ENCODE data around the gene ABHD10.

The ABHD10 gene

GRCh38 chr3:111967068-111967467 is 11.8 kb upstream of the ABHD10 start:
- no peak for DNase-seq

DNA sequence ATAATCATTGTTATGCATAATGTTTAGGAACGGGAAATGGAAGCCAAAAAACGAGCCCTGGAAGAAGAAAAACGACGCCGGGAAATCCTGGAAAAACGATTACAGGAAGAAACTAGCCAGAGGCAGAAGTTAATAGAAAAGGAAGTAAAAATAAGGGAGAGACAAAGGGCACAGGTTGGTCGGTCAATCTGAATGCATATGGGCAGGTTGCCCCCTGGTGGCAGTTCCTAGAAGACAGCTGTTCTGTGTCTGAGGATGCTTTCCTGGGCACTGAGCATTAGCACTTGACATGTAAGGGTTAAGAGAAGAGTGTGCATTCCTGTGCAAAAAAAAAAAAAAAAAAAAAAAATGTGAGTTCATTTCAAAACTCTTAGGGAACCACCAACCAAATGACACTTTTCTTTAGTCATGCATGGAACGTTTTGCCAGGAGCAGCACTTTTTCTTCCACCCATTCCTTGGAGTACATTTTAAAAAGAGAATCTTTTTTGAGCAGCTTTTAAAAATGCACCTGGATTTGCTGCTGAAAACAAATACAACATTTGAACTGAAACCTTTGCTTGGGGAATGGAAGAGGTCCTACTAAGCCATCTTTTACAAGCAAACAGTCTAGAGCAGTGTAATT is 11.1 kb upstream of the ABHD10 start:
- DNase-seq: peak; percentile 74 to 79

GRCh38 chr3:111968319-111969054 is 10.3 kb upstream of the ABHD10 start:
- DNase-seq: no peak

DNA sequence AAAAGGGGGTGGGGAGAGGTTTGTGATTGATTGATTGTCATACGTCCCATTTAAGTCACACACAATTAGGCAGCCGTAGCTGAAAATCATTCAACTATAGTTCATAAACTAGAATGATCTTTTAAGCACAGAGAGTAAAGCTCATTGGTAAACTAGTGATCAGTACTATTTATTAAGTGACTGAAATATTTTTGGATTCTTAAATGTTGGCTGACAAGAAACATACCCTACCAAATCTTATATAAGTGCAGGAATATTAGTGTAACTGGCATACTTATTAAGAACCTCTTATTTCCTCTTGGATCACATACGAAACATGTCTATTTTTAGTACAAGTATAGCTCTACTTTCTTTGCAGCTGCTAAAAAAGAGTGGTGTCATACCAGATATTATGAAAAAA is 8.4 kb upstream of the ABHD10 start:
- no peak for DNase-seq

DNA sequence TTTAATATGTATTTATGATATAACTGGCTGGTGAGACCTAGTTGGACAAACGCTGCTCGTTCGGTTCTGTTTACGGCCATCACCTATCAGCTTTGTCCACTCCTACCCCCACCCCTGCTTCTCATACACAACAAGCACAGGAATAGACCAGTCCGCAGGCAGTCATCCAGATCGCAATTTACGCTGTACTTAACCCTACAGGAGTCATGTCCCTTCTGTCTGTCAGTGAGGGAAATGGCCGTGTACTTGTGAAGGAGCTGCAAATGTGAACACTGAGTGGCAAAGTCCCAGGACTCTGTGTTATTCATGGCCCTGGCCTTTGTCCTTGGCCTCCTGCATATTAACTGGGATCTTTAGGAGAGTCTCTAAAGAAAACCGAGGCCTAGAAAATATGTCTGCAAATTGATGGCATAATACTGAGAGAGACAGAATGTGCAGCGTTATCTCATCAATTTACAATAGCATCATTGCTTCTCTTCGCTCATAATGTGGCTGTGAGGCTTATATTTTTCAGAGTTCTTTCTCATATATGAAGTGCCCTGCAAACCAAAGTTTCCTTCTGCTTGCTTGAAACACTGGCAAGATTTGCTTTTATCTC is 7.2 kb upstream of the ABHD10 start:
- no peak for DNase-seq

DNA sequence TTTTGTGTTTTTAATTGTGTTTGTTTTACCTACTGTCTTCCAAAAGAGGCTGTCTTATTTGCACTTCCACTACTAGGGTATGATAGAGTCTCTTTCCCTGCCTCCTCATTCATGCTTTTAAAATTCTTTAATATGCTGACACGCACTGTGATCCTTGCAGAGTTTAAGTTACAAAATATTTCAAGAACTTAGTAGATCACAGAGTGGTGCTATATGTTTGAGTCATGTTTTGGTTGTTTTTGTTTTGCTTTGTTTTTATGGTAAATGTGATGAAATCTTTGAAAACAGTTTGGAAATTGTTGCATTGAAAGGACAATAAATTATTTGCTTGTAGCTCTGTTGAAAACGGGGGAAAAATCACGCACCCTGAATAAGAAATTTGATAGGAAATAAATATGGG is 5.9 kb upstream of the ABHD10 start:
- no peak for DNase-seq

DNA sequence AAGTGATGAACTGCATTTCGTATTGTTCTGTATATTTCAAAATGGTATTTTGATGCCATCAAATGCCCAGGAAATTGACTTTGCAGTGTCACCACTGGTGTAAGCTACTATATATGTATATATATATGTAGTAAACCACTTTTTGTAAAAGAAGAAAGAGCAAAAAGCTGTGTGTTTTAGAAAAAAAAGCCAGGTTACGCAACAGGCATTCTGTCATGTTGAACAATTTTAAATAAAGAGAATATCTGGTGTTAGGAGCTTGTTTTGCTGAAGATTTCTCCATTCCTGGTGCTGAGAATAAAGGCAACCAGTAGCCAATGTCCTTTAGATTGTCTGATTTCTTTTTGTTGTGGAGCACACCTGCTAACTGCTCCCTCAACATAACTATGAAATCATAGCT is 3.7 kb upstream of the ABHD10 start:
- no peak for DNase-seq

DNA sequence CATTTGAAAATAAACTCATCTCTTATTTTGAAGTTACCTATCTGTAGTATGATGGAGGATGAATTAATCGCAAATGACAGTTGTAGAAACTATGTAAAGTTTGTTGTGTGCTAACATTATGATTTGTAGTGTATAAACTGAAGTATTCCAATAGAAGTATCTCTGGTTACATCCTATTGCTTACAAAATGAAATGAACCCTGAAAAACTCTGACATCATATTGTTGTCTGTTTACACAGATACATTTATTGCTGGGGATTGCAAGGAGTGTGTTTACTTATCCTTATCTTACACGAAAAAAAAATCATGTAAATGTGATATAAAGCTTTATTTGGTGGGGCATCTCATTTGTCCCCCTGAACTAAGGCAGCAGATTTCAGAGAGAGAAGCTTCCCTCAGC is 2.6 kb upstream of the ABHD10 start:
- DNase-seq: no peak

DNA sequence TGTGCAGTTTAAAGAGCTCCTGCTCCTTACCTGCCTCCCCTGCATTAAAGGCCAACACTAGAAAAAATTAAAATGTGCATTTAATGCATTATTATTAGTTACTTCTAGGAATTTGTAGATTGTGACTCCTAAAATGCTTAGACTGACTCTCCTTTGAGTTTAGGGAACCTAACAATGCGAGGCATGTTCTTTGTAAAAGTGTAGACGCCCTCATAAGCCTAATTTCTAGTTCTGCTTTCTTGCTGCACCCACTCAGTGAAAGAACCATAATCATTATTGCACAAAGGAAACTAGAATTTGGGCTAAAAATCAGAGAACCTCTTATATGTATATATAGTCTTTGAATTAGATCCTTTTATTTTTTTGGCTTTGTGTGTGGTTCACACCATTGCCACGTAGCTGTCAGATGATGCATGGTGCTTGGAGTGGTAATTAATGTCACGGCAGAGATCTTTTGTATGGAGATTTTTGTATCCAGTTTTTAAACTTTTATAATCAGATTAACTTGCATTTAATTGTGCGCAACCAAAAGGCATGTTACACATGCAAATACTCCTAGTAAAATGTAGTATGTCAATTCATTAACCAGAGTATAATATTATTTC is 710 bp downstream of the ABHD10 start:
- no peak for DNase-seq

- DNase-seq: peak; percentile 59 to 64
These were observed 2.1 kb downstream of the ABHD10 start for GRCh38 chr3:111980716-111981456.

DNA sequence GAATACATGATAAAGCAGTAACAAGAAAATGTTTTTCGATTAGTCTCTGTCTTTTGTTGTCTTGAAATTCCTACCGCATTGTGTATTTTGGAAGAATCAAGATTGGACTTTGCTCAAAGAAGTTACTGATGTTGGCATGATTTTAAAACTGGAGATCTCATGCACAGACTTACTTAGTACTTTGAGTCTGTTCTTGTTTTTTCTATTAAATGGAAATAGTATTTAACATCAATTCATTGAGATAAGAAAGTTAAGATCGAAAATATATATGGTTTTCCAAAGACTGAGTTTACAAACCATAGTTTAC is 2.6 kb downstream of the ABHD10 start:
- DNase-seq: no peak

DNA sequence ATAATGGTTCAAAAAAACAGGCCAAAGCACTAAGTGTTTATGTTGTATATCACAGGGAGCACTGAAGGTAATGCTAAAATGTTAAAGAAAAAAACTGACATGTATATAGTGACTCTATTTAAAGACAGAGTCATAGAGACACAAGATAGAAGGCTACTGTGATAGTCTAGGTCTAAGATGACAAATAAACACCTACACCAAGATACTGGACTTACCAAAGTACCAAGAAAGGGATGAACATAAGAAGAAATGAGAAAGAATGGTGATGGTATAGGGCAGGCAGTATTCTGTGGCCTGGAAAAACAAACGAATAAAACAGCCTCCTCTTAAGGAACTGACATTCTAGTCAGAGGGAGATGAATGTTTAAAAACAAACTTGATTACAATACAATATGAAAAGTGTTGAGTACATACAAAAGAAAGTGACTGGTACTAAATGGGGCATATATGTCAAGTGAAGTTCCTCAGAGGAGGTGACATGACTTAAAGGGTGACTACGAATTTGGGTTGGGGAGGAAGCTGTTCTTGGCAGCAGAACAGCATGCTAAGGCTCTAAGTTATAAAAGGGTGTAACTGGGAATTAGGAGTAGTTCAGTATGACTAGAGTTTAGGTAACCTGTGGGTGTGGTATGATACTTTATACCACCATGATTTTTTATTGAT is 5.9 kb downstream of the ABHD10 start:
- DNase-seq: no peak

- no peak for DNase-seq
These were observed 8.0 kb downstream of the ABHD10 start for GRCh38 chr3:111986800-111987199.

DNA sequence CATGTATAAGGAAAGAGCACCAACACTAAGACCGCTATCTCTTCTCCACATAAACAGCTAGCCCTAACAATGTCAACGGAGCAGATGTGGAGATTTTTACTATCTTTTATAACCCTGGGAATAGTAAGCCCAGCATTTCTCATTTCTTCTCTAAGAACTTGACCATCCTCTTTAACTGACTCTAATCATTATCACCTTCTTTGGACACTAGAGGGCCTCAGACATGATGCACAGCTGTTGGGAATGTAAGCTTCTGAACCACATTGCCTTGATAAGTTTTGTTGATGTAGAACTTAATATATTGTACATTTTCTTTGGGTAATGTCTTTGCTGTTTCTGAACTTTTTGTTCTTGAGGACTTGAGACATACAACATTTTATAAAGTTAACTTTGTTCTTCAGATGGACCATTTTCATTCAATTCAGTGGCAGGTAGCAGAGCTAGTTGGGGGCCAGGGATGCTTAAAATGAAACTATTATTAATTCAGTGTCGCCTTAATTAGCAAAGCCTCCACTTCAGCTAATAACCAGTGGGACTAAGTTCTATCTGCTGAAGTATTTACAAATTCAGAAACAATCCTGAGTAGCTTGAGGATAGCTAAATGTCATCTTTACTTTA is 10.3 kb downstream of the ABHD10 start:
- no peak for DNase-seq

DNA sequence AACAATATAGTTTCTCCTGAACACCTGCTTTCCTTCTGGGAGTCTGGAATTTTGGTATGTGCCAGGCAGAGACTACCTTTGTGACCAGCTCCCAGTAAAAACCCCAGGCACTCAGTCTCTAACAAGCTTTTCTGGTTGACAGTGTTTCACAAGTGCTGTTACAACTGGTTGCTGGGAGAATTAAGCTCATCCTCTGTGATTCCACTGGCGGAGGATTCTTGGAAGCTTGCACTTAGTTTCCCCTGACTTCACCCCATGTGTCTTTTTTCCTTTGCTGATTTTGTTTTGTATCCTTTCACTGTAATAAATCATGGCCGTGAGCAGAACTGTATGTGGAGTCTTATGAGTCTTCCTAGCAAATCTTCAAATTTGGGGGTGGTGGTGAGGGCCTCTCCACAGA is 14.2 kb downstream of the ABHD10 start:
- no peak for DNase-seq

DNA sequence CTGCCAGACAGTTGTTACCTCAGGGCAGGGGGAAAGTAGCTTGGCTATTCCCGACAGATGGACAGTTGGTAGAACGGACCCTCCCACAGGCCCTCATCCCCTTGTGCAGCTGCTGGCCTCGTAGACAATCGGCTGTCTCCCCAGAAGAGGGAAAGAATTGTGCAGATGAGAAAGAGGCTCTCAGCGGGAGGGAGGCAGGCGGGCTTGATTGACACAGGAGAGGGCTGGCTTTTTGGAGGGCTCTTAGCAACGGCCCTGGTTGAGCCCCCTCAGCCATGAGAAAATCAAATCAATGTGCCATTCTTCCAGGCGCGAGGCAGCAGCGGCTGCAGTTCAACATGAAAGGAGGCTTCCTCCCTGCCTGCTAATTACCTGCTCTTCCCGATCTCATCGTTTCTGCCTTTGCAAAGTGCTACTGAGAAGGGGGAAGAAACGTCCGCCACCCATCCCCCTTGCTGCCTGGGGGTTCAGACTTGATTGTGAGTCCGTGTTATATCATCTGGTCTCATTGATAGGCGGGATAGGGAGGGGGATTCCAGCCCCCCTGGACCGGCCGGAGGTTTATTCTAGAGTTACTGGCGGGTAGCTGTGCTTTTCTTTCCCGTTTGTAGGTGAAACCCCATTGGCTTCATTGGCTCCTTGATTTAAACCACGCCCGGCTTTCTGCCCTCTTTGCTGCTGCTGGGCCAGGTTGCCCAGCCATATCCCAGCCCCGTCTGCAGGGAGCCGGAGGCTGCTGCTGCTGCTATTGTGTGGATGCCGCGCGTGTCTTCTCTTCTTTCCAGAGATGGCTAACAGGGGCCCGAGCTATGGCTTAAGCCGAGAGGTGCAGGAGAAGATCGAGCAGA is 20.0 kb downstream of the ABHD10 start, which contains the start of gene TAGLN3:
TSS of gene TAGLN3 (plus strand) at position 287 of the 848 bp plus-strand sequence. CDS start at position 788, 501 bp downstream.
- no peak for DNase-seq

DNA sequence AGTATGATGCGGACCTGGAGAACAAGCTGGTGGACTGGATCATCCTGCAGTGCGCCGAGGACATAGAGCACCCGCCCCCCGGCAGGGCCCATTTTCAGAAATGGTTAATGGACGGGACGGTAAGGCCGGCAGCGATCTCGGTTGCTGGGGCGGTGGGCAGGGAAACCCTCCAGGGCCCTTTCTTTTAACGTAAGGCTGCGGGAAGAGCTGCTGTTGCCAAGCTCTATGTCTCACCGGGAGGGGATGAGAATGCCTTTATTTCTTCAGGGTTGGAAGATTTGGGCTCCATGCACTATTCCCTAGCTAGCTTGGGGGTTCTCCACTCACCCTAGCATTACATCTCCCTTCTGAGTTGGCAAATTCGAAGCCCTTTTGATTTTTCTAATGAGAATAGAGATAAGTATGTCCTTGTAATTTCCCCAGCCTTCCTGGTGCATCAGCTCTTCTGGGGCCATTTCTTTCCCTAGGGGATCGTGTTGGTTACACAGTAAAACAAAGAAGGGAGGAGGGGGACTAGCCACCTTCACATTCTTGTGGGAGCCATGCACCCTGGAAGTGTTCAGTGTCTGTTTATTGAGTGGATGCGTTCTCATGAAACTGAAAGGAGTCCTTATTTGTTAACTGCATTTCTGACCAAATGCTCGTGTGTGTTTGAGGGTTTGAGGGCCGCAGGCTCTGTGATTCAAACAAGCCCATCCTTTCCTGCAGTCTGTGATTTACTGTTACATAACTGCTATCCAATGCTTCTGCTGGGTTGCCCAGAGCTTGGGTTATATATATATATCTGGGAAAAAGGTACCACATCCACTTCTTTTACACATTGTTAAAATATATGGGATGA is 20.9 kb downstream of the ABHD10 start:
- no peak for DNase-seq

- no peak for DNase-seq
These were observed 21.5 kb downstream of the ABHD10 start for GRCh38 chr3:112000367-112000771.

DNA sequence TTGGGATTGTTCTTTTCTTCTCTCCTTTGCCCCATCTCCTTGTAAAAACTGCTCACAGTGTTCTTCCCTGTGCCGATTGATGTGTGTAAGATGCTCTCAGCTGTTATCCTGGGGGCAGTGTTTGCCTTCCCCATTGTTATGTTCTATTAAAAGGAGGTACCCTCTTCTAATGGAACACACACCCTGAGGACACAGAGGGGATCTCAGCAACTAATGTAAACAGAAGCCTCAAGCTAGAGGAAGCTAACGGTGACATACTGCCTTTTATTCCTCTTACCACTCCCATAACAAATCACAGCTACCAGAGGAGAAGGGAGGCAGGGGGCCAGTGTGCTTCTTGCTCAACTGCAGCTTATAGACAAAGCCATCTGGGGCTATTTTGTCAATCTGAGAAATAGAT is 22.1 kb downstream of the ABHD10 start:
- no peak for DNase-seq

DNA sequence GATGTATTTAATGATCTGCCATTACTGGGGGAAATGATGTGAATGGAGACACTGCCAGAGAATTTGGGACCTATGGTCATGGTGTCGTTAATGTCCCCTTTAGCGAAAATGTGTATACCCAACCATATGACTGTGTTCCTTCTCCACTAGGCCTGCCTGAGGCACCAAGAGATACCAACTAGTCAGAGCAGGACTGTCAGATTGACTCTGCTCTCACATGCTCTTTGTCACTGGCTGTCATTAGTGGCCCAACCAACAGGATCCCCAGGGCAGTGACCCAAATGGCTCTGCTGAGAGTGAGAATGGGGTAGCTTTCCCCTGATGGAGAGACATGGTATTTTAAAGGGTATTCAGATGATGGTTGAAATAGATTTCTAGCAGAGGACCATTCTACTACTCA is 22.7 kb downstream of the ABHD10 start:
- no peak for DNase-seq
